ENCODE data around the gene TOM1. TPM values are rescaled to one million over a fixed set of nuclear protein-coding genes. Genes with fewer than 3 reads are reported as not detected.

TOM1 gene
- total and polyA plus RNA-seq, 10 of the 15 experiments (the other 5 are each of a cell fraction or from before 2014, with no cell fraction given) = 2.2 to 64.6 (median 40.3) TPM

DNA sequence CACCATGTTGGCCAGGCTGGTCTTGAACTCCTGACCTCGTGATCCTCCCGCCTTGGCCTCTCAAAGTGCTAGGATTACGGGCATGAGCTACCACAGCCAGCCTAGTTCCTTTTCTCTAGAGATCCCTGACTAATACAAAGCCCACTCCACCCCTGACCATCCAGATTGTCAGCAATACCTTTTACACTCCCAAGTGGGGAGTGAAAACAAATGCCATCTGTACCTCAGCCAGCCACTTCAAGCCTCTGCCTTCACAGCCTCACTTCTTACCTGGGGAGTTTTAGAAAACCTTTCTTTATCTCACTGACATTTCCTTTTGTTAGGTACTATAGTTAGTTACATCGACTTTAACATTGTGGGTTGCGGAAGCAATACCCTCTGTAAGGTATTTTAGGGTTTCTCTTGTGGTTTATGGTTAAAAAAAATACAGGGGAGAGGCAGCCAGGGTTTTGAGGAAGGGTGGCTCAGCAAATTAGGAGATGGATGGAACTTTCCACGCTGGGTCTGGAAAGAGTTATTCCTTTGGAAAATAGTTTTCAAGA, 8.9 kb downstream of the TOM1 start (continued):
- TF ChIP-seq BRCA1 (IDR thresholded peaks at IDR 0.05; ENCODE audit: low read depth, low read length) = no peak
- 0 out of 2 replicates have a peak, but pooled peaks have one; percentile 32 for TF ChIP-seq NBN (IDR thresholded peaks at IDR 0.05)
- TF ChIP-seq SMARCA5 (IDR thresholded peaks at IDR 0.05) = peak; percentile 28; the same call in 1 of the 2 replicates
- TF ChIP-seq NR2F1 (conservative IDR thresholded peaks at IDR 0.05) = peak; percentile 54; the same call in 1 of the 2 replicates
- no peak for TF ChIP-seq RFX5 (IDR thresholded peaks at IDR 0.05; ENCODE audit: low read depth, low read length)
- TF ChIP-seq ZNF217 (IDR thresholded peaks at IDR 0.05) = peak; percentile 74
- peak; percentile 96 for TF ChIP-seq MEF2A (IDR thresholded peaks at IDR 0.05; ENCODE audit: insufficient read depth, low read depth, low read length)
- TF ChIP-seq CHD1 (IDR thresholded peaks at IDR 0.05; ENCODE audit: low read depth, low read length) = no peak
- 0 out of 2 replicates have a peak, but pooled peaks have one; percentile 47 for TF ChIP-seq CBX5 (IDR thresholded peaks at IDR 0.05; ENCODE audit: low read depth)
- TF ChIP-seq SKIL (IDR thresholded peaks at IDR 0.05; ENCODE audit: low read depth, poor library complexity, severe bottlenecking) = peak; percentile 76
- 0 out of 2 replicates have a peak, but pooled peaks have one; percentile 59 for TF ChIP-seq PML (IDR thresholded peaks at IDR 0.05; ENCODE audit: low read length)
- TF ChIP-seq, protein P1, sequence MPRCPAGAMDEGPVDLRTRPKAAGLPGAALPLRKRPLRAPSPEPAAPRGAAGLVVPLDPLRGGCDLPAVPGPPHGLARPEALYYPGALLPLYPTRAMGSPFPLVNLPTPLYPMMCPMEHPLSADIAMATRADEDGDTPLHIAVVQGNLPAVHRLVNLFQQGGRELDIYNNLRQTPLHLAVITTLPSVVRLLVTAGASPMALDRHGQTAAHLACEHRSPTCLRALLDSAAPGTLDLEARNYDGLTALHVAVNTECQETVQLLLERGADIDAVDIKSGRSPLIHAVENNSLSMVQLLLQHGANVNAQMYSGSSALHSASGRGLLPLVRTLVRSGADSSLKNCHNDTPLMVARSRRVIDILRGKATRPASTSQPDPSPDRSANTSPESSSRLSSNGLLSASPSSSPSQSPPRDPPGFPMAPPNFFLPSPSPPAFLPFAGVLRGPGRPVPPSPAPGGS (IDR thresholded peaks at IDR 0.05; ENCODE audit: borderline replicate concordance, insufficient read depth, low read depth, low read length, poor library complexity, severe bottlenecking) = no peak
- TF ChIP-seq STAT3 (IDR thresholded peaks at IDR 0.05; ENCODE audit: low read depth, low read length) = no peak
- no peak for TF ChIP-seq SREBF1 (IDR thresholded peaks at IDR 0.05; ENCODE audit: low read length)
- no peak for TF ChIP-seq SIN3A (IDR thresholded peaks at IDR 0.05; ENCODE audit: low read depth, low read length)
- no peak for TF ChIP-seq KLF5 (IDR thresholded peaks at IDR 0.05; ENCODE audit: partially characterized antibody)
- TF ChIP-seq ASH2L (IDR thresholded peaks at IDR 0.05; ENCODE audit: borderline replicate concordance, low read depth) = no peak
- TF ChIP-seq BCLAF1 (IDR thresholded peaks at IDR 0.05) = no peak
- no peak for TF ChIP-seq NFYB (IDR thresholded peaks at IDR 0.05; ENCODE audit: insufficient read depth, low read depth, low read length)
- peak; percentile 42 for TF ChIP-seq ATF7 (IDR thresholded peaks at IDR 0.05; ENCODE audit: low read depth)
- no peak for TF ChIP-seq PRDM15 (CRISPR knock-in tag; IDR thresholded peaks at IDR 0.05)

Measured in GM12878 (cell line).